Measurements from ENCODE around the gene C1orf21. TPM values are rescaled to one million over a fixed set of nuclear protein-coding genes. Genes with fewer than 3 reads are reported as not detected.

C1orf21 gene
- total and polyA plus RNA-seq, 9 donors = 36.9 to 51.3 (median 44.3) TPM

DNA sequence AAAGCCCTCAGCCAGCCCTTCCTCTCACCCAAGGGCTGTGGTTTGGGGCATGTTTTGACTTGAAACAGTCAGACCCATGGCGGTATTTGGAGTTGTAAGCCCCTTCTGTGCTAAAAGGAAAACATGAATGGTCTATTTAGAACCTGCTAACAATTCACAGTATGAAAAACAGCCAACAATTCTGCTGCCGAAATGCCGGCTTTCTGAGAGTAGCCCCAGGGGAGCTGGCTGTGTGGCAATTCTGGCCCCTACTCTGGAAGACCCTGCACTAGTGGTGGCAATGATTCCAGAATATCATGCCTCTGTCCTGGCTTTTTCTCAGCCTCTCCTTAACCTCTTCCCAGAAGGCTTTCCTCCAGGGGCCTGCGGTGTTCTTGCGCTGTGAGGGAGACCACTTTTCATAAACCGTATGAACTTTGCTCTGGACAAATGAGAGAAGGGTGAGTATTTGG is 249.2 kb downstream of the C1orf21 start:
- no peaks in the 10 kb centered on the region for H3K27me3 ChIP-seq (ENCODE audit: control insufficient read depth, insufficient read depth, low read length)
- H3K27ac ChIP-seq (ENCODE audit: low read length) = peak overlapping the region; percentile 25
- peaks cover 3% of the 10 kb centered on the region for H3K9me3 ChIP-seq (replicated peaks; ENCODE audit: control insufficient read depth, low read depth, low read length)
- H3K36me3 ChIP-seq (ENCODE audit: control insufficient read depth, insufficient read depth, low read length) = no peaks in the 10 kb centered on the region
- 27% methylated on average over 2 of the region's 6 CpGs for WGBS (ENCODE audit: insufficient coverage)
- peaks cover 16% of the 10 kb centered on the region for H3K4me1 ChIP-seq (ENCODE audit: control insufficient read depth, insufficient read depth, low read length)
- H3K4me3 ChIP-seq (ENCODE audit: low read length) = no peak overlapping the region
- peak; percentile 53 for DNase-seq

DNA sequence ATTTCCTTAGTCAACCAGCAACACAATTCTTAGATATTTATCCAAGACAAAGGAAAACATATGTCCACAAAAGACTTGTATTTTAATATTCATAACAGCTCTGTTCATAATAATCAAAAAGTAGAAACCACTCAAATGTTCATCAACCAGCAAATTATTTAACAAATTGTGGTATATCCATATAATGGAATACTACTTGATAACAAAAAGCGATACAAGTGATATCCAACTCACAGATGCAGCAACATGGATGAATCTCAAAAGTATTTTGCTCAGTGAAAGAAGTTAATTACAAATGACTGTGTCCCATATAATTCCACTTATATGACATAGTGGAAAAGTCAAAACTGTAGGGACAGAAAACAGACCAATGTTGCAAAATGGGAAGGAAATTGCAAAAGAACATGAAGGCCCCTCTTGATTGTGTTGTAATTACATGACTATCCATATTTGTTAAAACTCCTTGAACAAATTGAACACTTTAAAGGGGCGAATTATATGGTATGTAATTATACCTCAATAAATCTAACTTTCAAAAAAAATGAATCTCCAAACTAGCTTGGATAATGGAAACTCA is 250.9 kb downstream of the C1orf21 start:
- WGBS (ENCODE audit: insufficient coverage) = no CpG with 5 or more reads among the region's 2 CpGs
- no peak for DNase-seq
- peaks cover 3% of the 10 kb centered on the region for H3K9me3 ChIP-seq (replicated peaks; ENCODE audit: control insufficient read depth, low read depth, low read length)
- no peak overlapping the region for H3K27ac ChIP-seq (ENCODE audit: low read length)
- H3K4me1 ChIP-seq (ENCODE audit: control insufficient read depth, insufficient read depth, low read length) = peaks cover 17% of the 10 kb centered on the region
- no peaks in the 10 kb centered on the region for H3K27me3 ChIP-seq (ENCODE audit: control insufficient read depth, insufficient read depth, low read length)
- no peaks in the 10 kb centered on the region for H3K36me3 ChIP-seq (ENCODE audit: control insufficient read depth, insufficient read depth, low read length)
- no peak overlapping the region for H3K4me3 ChIP-seq (ENCODE audit: low read length)

DNA sequence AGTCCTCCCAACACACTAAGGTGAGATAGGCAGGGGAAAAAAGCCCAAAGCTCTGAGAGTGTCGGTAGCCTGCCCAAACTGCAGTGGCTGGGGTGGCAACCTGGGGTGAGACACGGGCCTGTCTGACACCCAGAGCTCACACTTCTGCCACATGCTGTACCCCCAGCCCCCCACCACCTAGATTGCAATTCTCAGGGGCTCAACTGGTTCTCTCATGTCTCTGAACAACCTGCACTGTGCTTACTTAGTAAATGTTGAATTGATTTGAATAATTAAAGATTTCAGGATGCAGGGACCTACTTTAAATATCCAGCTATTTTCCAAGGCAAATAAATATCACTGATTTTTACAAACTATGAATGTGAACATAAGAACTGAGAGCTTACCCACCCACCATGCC is 252.4 kb downstream of the C1orf21 start:
- Histone ChIP-seq H3K9me3 (replicated peaks; ENCODE audit: control insufficient read depth, low read depth, low read length) (peaks cover 3% of the 10 kb centered on the region), H3K27me3 (ENCODE audit: control insufficient read depth, insufficient read depth, low read length) (no peaks in the 10 kb centered on the region), H3K36me3 (ENCODE audit: control insufficient read depth, insufficient read depth, low read length) (no peaks in the 10 kb centered on the region), H3K4me1 (ENCODE audit: control insufficient read depth, insufficient read depth, low read length) (peaks cover 14% of the 10 kb centered on the region), H3K4me3 (ENCODE audit: low read length) (no peak overlapping the region), H3K27ac (ENCODE audit: low read length) (no peak overlapping the region)
- no peak for DNase-seq
- no CpG with 5 or more reads among the region's 2 CpGs for WGBS (ENCODE audit: insufficient coverage)

DNA sequence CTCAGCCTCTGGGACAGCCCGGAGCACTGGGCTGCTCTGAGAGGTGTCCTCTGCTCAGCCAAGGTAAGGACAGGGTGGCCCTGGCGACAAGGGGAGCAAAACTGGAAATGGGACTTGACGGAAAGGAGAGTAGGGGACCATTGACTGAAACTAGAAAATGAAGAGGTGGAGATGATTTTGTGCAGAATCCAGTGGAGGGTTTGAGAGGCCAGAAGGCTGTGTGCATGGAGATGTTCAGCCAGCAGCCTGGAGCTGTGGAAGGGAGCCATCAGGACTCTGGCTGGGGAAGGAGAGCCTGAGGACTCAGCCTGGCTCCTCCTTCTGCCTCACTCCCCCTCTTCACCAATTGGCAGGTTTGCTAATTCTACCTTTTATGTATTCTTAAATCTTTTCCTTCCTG is 253.7 kb downstream of the C1orf21 start:
- H3K9me3 ChIP-seq (replicated peaks; ENCODE audit: control insufficient read depth, low read depth, low read length) = peaks cover 3% of the 10 kb centered on the region
- H3K27me3 ChIP-seq (ENCODE audit: control insufficient read depth, insufficient read depth, low read length) = no peaks in the 10 kb centered on the region
- no peak overlapping the region for H3K27ac ChIP-seq (ENCODE audit: low read length)
- no peaks in the 10 kb centered on the region for H3K36me3 ChIP-seq (ENCODE audit: control insufficient read depth, insufficient read depth, low read length)
- H3K4me3 ChIP-seq (ENCODE audit: low read length) = no peak overlapping the region
- H3K4me1 ChIP-seq (ENCODE audit: control insufficient read depth, insufficient read depth, low read length) = peaks cover 14% of the 10 kb centered on the region
- DNase-seq = peak; percentile 63
- WGBS (ENCODE audit: insufficient coverage) = 50% methylated on average over 3 of the region's 3 CpGs

DNA sequence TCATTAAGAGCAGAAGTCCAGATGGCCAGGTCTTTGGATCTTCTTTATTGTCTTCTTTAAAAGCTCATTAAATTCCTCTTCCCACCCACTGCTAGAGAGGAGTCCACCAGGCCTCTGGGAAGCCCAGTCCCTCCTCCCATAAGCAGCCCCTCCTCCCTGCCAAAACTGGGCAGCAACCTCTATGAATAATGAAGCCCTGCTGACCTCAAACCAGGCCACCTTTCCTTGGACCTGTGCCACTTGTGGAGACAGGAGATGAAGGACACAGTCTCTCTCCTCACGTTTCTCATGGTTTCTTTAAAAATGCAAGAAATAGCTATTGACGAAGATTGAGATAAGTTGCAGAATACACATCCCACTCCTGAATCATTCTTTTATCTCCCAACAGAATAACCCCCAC is 255.1 kb downstream of the C1orf21 start:
- Histone ChIP-seq H3K36me3 (ENCODE audit: control insufficient read depth, insufficient read depth, low read length) (no peaks in the 10 kb centered on the region), H3K4me1 (ENCODE audit: control insufficient read depth, insufficient read depth, low read length) (peaks cover 9% of the 10 kb centered on the region), H3K4me3 (ENCODE audit: low read length) (no peak overlapping the region), H3K27ac (ENCODE audit: low read length) (no peak overlapping the region), H3K9me3 (replicated peaks; ENCODE audit: control insufficient read depth, low read depth, low read length) (peaks cover 3% of the 10 kb centered on the region), H3K27me3 (ENCODE audit: control insufficient read depth, insufficient read depth, low read length) (no peaks in the 10 kb centered on the region)
- no peak for DNase-seq
- no CpG with 5 or more reads among the region's 2 CpGs for WGBS (ENCODE audit: insufficient coverage)

DNA sequence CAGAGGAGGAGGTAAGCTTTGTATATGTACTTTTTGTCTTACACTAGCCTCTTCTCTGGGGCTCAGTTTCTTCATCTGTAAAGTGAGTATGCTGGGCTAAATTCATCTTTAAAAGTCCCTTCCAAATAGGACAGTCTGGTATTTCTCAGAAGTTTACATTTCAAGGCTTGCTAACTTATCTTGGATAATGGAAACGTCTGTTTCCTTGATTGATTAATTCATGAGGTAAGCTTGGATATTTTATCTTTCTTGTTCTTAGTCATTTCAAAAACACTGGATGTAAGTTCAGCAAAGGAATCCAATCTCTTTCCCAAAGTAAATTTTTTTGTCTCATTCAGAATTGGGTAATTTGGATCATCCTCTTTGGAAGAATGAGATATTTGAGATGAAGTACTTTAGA is 256.8 kb downstream of the C1orf21 start:
- no CpG with 5 or more reads among the region's 1 CpG for WGBS (ENCODE audit: insufficient coverage)
- Histone ChIP-seq H3K4me3 (ENCODE audit: low read length) (no peak overlapping the region), H3K27ac (ENCODE audit: low read length) (no peak overlapping the region), H3K27me3 (ENCODE audit: control insufficient read depth, insufficient read depth, low read length) (no peaks in the 10 kb centered on the region), H3K4me1 (ENCODE audit: control insufficient read depth, insufficient read depth, low read length) (peaks cover 13% of the 10 kb centered on the region), H3K9me3 (replicated peaks; ENCODE audit: control insufficient read depth, low read depth, low read length) (no peaks in the 10 kb centered on the region), H3K36me3 (ENCODE audit: control insufficient read depth, insufficient read depth, low read length) (no peaks in the 10 kb centered on the region)
- no peak for DNase-seq

DNA sequence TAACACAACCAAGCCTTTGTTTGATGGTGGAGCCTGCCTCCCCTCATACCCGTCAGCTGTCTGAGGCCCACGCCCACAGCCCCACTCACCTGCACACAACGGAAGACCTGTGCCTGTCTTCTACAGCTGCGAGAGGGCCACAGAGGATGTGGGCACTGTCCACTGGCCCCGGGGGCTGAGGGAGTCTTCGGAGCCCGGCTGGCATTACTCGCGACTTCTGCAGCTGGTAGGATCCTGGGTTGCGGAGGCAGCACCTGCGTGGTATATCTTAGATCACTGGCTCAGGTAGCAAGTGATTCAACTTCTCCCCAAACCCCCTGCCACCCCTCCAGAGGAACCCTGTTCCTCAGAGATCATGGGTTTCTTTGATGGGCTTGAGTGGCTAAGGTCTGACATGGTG is 257.9 kb downstream of the C1orf21 start:
- WGBS (ENCODE audit: insufficient coverage) = 98% methylated on average over 5 of the region's 11 CpGs
- Histone ChIP-seq H3K9me3 (replicated peaks; ENCODE audit: control insufficient read depth, low read depth, low read length) (no peaks in the 10 kb centered on the region), H3K4me1 (ENCODE audit: control insufficient read depth, insufficient read depth, low read length) (peaks cover 13% of the 10 kb centered on the region), H3K27ac (ENCODE audit: low read length) (no peak overlapping the region), H3K27me3 (ENCODE audit: control insufficient read depth, insufficient read depth, low read length) (no peaks in the 10 kb centered on the region), H3K4me3 (ENCODE audit: low read length) (no peak overlapping the region), H3K36me3 (ENCODE audit: control insufficient read depth, insufficient read depth, low read length) (no peaks in the 10 kb centered on the region)
- DNase-seq = no peak

DNA sequence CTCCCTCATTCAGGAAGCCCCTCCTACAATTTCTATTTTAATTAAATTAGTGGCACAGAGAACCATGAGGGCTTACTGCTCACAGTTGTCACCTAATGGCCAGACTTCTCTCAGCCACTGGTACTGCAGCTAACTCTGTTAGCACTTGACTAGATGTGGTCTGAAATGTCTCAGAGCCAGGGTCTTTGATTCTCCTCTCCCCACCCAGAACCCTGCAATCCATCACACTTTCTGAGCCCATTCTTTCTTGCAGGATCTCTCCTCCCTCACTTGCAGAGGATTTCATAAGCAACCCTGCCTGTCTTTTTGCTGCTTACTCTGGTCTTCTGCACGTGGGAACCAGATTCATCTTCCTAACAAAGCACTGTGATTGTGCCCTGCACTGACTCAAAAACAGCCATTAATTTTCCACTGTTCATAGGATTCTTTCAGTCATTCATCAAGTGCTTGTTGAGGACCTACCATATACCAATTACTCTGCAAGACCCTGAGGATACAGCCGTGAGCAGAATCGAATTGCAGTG is 259.4 kb downstream of the C1orf21 start:
- Histone ChIP-seq H3K27ac (ENCODE audit: low read length) (no peak overlapping the region), H3K36me3 (ENCODE audit: control insufficient read depth, insufficient read depth, low read length) (no peaks in the 10 kb centered on the region), H3K27me3 (ENCODE audit: control insufficient read depth, insufficient read depth, low read length) (no peaks in the 10 kb centered on the region)

DNA sequence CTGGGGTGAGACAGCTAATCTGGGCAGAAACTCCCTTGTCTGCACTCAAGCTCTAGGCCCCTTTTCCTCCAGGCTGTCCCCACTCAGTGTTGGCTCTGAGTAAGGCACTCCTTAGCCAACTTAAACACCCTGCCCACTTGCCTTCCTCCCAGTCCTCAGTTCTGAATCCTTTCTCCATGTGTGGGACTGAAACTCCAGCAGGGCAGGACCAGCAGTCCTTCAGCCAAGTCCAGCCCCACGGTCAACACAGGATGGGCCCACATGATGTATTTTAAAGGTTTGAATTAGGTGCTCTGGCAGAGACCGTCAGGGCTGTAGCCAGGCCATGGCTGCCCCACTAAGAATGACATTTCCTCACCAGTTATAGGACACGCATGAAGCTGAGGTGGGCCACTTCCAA is 260.0 kb downstream of the C1orf21 start:
- no peak for DNase-seq
- no peak overlapping the region for H3K4me3 ChIP-seq (ENCODE audit: low read length)
- no peaks in the 10 kb centered on the region for H3K9me3 ChIP-seq (replicated peaks; ENCODE audit: control insufficient read depth, low read depth, low read length)
- peaks cover 9% of the 10 kb centered on the region for H3K4me1 ChIP-seq (ENCODE audit: control insufficient read depth, insufficient read depth, low read length)
- no peaks in the 10 kb centered on the region for H3K27me3 ChIP-seq (ENCODE audit: control insufficient read depth, insufficient read depth, low read length)
- WGBS (ENCODE audit: insufficient coverage) = 84% methylated on average over 2 of the region's 3 CpGs
- H3K27ac ChIP-seq (ENCODE audit: low read length) = no peak overlapping the region
- no peaks in the 10 kb centered on the region for H3K36me3 ChIP-seq (ENCODE audit: control insufficient read depth, insufficient read depth, low read length)

More for the DNA sequence above, 259.4 kb downstream of the C1orf21 start:
- 75% methylated on average over 3 of the region's 3 CpGs for WGBS (ENCODE audit: insufficient coverage)
- no peak overlapping the region for H3K4me3 ChIP-seq (ENCODE audit: low read length)
- no peak for DNase-seq
- peaks cover 9% of the 10 kb centered on the region for H3K4me1 ChIP-seq (ENCODE audit: control insufficient read depth, insufficient read depth, low read length)
- H3K9me3 ChIP-seq (replicated peaks; ENCODE audit: control insufficient read depth, low read depth, low read length) = no peaks in the 10 kb centered on the region

DNA sequence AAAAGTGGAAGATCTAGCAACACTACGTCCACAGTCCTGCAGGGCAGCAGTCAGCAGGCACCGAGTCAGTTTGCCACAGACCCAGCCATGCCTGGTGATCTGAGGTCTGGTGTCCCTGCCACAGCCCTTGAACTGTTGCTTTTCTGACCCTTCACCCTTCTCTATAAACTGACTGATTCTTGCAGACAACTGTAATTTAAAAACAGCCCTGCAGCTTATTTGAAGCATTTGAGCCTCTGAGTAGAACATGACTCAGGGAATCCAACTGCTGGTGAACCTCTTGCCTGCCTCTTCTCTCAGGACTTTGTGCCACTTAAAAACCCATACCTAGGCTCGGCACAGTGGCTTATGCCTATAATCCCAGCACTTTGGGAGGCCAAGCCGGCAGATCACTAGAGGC is 260.6 kb downstream of the C1orf21 start:
- Histone ChIP-seq H3K4me3 (ENCODE audit: low read length) (no peak overlapping the region), H3K27ac (ENCODE audit: low read length) (no peak overlapping the region), H3K9me3 (replicated peaks; ENCODE audit: control insufficient read depth, low read depth, low read length) (no peaks in the 10 kb centered on the region), H3K4me1 (ENCODE audit: control insufficient read depth, insufficient read depth, low read length) (peaks cover 9% of the 10 kb centered on the region), H3K27me3 (ENCODE audit: control insufficient read depth, insufficient read depth, low read length) (no peaks in the 10 kb centered on the region), H3K36me3 (ENCODE audit: control insufficient read depth, insufficient read depth, low read length) (no peaks in the 10 kb centered on the region)
- no peak for DNase-seq
- 83% methylated on average over 3 of the region's 4 CpGs for WGBS (ENCODE audit: insufficient coverage)

Data from muscle of leg (tissue), 11 donors.